Erythroblast (primary cell): ENCODE data around the gene TSN.
"Not testable (repeated sequence)": the region's sequence is repeated elsewhere in the genome, so short reads cannot be mapped to it uniquely, and the experiment has no call there.

Experiments used
- DNase-seq, 2 experiments: peaks; one replicate each; lab custom pipeline; 2025; lab: John Stamatoyannopoulos, UW
- GATA1 ChIP-seq: IDR thresholded peaks from 2 replicates; pipeline ENCODE4 v1.6.1; 2011; ENCODE audit warnings: low read depth, mild to moderate bottlenecking, control low read depth, low read length, moderate library complexity
- POLR2A ChIP-seq: IDR thresholded peaks from 2 replicates; pipeline ENCODE4 v1.6.1; 2011; ENCODE audit warnings: mild to moderate bottlenecking, low read length

The TSN gene

DNA sequence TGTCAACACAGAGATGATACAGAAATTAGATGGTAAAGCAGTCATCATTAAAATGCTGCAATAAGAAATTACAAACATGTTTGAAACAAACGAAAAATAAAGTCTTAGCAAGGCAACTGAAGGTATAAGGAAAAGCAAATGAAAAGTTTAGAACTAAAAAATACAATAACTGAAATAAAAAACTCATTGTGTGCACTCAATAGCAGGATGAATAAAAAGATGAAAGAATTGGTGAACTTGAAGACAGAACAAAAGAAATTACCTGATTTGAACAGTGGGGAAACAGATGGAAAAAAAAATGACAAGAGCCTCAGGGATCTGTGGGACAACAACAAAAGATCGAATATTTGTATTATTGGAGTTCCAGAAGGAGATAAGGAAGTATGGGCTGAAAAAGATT is 46.5 kb downstream of the TSN start:
- no peak for DNase-seq
- TF ChIP-seq POLR2A, result no peak
- no peak for TF ChIP-seq GATA1

DNA sequence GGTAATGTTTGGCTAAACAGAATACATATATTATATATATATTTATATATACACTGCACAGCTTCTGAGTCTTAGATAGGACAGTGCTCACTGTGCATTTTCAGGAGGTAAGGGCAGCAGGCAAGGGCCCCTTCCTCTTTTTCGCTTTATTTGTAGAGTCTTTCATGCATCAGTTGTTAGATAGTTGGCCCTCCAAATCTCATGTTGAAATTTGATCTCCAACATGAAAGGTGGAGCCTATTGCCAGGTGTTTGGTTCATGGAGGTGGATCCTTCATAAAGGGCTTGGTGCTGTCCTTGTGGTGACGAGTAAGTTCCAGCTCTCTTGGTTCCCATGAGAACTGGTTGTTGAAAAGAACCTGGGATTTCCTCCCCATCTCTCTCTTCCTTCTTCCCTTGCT is 48.1 kb downstream of the TSN start:
- TF ChIP-seq POLR2A, result no peak
- DNase-seq, result no peak

DNA sequence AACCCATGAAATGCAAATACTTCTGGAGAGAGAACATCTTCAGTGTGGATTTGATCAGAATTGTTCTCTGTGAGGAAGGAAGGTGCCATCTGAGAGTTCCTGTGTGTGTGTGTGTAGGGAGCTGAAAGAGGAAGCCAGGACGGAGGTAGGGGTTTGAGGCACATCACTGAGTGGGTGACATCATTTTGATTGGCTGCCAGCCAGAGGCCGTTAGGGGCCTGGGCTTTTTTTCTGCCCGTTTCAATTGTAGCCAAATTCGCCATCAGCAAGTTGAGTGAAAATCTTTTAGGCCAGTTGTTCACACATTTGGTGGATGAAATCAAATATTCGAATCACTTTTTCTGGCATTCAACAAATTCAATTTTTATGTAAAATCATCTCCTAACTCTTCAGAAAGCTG is 48.9 kb downstream of the TSN start:
- peak; percentile 7 to 36 for DNase-seq
- TF ChIP-seq GATA1 (no peak), POLR2A (no peak)

DNA sequence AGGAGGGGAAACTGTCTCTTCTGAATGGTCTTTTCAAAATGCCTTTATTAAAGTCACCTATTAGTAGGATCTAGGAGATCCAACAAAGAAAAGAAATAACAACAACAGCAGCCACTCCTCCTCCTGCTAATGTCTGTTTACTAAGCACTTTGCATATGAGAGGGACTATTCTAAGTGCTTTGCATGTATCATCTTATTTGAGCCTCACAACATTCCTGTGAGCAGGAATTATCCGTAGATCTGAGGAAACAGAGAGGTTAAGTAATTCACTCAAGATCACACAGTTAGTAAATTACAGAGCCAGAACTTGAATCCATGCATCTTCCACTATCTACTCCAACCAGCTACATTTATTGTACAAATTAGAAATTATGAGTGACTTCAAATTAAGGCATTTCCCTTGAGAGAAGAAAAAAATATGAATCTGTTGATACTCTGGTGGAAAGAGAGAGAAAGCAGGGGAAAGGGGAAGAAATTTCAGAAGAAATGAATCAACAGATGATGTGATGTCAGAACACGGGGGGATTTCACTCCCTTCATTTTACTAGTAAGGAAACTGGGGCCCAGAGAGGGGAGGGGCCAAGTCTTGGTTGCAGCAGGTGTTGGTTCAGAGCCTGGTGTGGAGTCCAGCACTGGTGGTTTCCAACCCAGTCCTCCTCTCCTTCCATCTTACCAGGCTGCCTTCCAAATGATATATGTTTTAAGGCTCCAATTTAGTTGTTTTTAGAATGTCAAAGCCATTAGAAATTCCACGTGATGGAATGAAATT is 49.7 kb downstream of the TSN start:
- TF ChIP-seq GATA1, result no peak
- TF ChIP-seq POLR2A, result no peak
- no peak for DNase-seq

DNA sequence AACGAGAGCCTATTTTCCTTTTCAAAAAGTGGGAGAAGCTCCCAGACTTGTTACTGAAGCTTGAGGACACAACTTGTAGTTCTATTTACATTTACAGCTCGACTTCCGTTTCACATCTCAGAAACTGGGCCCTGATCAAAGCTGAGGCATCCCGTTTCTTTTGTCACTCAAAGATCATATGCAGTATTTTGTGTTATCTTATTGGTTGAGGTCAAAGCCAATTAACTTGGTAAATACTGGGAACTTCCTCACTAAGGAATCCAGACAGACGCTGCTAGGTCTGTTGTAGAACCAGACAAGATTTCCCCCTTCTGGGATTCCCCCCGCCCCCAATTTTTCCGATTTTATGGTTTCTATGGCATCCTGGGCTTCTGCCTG is 50.3 kb downstream of the TSN start:
- TF ChIP-seq GATA1 (no peak), POLR2A (no peak)
- DNase-seq, result no peak

DNA sequence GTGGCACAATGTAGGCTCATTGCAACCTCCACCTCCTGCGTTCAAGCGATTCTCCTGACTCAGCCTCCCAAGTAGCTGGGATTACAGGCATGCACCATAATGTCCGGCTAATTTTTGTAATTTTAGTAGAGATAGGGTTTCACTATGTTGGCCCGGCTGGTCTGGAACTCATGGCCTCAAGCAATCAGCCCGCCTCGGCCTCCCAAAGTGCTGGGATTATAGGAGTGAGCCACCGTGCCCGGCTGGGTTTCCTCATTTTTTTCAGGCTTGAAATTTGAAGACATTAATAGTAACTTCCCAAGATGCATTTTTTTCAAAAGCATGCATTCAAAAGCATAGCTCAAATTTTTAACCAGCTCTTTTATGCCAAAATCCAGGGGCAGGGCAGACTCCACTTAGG is 52.3 kb downstream of the TSN start:
- not testable (repeated sequence) for DNase-seq

DNA sequence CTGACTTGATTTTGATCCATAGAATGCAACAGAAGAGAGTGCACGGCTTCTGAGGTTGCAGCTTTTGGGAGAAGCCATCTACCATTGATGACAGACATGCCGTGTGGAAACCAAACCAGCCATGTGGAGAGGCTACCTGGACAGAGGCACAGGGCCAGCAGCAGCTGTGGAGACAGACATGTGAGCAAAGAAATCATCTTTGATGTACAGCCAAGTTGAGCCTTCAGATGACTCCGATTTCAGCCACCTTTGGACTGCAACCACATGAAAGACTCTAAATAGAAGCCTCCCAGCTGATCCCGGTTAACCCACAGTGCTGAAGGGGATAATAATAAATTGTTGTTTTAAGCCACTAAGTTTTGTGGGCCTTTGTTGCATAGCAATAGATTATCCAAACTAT is 54.2 kb downstream of the TSN start:
- DNase-seq, result no peak
- TF ChIP-seq GATA1 (no peak), POLR2A (no peak)

DNA sequence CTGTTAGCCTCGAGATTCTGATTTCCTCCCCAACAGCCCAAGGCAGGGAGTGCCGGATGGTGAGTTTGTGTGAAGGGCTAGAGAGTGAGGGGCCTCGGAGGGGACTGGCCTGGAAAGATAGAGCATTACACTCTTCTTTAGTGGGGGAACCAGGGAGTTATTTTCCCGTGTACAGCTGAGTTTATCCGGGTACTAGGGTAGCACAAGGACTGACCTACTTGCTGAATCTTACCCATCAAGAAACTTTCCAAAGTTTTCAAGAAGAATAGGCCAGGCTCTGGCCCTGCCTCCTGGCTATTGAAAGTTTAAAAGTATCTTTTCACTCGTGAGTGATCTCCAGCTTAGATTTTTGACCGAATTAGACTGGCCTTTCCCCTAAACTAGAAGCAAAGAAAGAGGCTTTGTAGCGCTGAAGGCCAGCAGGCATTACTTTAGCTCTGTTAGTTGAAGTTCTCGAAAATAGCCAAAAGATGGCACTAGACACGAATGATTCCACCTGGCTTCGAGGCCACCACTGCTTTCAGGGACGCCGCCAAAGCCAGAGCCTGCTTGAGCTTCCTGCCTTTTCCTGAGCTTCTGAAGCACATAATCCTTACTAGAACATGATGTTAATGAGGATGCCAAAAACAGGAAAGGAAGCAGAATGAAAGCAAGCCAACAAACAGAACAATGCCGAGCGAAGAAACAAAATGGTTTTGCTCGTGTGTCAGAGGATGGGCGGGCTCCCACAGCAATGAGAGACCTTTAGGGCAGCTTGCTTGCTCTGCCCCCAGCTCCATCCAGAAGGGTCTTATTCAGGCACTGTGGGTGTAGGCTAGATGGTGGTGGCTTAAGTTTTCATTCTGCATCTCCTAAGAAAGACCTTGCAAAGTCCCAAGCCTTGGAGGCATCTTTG is 55.8 kb downstream of the TSN start:
- TF ChIP-seq GATA1 (no peak), POLR2A (no peak)
- DNase-seq, result peak; percentile 23 to 45

DNA sequence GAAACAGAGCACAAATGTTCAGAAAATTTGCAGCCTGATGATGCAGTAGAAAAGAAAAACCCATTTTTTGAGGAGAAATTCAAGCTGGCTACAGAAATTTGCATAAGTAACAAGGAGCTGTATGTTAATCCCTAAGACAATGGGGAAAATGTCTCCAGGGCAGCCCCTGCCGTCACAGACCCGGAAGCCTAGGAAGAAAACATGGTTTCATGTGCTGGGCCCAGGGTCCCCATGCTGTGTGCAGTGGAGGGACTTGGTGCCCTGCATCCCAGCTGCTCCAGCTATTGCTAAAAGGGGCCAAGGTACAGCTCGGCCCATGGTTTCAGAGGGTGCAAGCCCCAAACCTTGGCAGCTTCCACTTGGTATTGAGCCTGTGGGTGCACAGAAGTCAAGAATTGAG is 57.6 kb downstream of the TSN start:
- not testable (repeated sequence) for DNase-seq

DNA sequence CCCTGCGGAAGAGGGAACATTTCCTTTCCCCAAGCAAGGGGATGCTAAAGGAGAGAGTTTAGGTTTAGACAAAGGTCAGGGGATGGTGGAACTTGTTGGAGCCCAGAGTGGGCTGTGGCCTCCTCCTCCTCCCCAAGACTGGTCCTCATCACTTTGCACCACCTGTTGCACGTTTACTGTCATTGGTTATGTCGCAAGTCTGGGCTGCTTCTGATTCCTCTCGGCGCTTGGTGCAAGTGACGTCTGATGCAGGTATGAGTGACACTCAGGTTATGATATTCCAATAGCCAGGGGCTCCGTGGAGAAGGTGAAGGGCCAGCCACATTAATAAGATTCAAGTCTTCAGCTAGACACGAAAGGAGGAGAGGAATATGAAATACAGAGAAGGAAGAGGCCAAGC is 59.8 kb downstream of the TSN start:
- DNase-seq, result no peak
- TF ChIP-seq POLR2A, result no peak

DNA sequence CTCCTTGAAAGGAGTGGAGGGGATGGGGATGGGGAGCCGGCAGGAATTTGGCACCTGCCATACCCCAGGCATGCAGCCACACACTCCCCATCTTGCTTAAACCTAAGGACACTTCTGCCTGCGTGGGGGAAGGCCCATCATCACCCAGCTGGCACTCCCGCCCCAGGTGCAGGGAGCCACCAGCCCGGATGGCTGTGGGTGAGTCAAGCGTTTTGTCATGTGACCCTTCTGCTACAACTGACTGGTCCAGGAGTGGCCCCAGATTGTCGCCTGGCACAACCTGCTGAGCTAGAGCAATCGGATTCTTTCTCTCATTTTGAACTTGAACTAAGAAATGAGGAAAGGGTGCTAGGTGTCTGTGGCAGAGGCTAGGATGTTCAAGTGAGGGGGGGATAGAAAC is 61.3 kb downstream of the TSN start:
- DNase-seq, result no peak
- TF ChIP-seq GATA1, result no peak
- TF ChIP-seq POLR2A, result no peak

DNA sequence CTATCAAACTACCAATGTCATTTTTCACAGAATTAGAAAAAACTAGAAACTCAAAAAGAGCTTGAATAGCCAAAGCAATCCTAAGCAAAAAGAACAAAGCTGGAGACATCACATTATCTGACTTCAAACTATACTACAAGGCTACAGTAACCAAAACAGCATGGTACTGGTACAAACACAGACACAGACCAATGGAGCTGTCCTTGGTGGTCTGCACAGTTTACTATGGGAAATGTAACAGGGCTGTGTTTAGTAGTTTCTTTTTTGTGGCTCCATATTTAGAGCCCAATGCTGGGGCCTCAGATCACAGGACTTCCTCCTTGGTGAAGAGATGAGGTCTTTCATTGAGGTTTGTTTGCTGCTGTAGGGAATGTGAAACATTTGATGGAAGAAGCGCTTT is 61.9 kb downstream of the TSN start:
- DNase-seq, result not testable (repeated sequence)
